GM21576 (cell line): ENCODE measurements around the gene PLCG1.
A peak's percentile ranks its signal among the peaks of the same experiment; 100 is the strongest.
"Not testable (repeated sequence)": the region's sequence is repeated elsewhere in the genome, so short reads cannot be mapped to it uniquely, and the experiment has no call there.

ENCODE experiments used
- ATAC-seq: cut with Tn5 transposase; IDR thresholded peaks from one replicate; pipeline ENCODE4 v1.9.1; 2021; ENCODE audit warnings: mild to moderate bottlenecking, moderate library complexity; ENCODE audit not compliant: unreplicated experiment

PLCG1 gene

GRCh38 chr20:41136680-41137613 is at the start of gene PLCG1:
TSS of gene PLCG1 (plus strand) at chr20:41137543. CDS start at chr20:41137642, 99 bp downstream.
- peak; percentile 47 for ATAC-seq

GRCh38 chr20:41087777-41088176 is 49.6 kb upstream of the PLCG1 start:
- no peak for ATAC-seq

DNA sequence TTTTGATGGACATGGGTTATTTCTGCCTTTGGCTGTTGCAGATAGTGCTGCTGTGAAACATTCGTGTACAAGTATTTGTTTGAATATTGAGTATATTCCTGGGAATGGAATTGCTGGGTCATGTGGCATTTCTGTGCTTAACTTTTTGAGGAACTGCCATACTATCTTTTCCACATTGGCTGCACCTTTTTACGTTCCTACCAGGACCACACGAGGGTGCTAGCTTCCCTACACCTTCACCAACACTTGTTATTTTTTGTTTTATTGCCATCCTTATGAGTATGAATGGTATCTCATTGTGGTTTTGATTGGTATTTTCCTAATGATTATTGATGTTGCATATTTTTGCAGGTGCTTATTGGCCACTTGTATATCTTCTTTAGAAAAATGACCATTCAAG is 47.8 kb upstream of the PLCG1 start:
- no peak for ATAC-seq

DNA sequence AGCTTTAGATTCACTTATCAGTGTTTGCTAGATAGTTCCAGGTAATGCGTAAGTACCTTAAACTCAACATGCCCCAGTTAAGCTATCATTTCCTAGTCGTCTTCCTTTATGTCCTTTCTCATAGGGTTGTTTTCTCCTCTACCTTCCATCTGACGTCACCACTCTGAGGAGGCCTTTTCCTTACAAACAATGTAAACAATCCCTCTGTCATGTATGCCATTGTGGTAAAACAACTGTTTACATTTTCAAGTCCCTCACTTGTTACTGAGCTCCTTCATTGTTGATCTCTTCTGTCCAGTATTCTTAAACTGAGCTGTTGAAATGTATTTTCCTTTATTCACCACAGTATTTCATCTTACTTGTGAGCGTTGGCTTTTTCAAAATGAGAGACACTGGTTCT is 45.4 kb upstream of the PLCG1 start:
- no peak for ATAC-seq

DNA sequence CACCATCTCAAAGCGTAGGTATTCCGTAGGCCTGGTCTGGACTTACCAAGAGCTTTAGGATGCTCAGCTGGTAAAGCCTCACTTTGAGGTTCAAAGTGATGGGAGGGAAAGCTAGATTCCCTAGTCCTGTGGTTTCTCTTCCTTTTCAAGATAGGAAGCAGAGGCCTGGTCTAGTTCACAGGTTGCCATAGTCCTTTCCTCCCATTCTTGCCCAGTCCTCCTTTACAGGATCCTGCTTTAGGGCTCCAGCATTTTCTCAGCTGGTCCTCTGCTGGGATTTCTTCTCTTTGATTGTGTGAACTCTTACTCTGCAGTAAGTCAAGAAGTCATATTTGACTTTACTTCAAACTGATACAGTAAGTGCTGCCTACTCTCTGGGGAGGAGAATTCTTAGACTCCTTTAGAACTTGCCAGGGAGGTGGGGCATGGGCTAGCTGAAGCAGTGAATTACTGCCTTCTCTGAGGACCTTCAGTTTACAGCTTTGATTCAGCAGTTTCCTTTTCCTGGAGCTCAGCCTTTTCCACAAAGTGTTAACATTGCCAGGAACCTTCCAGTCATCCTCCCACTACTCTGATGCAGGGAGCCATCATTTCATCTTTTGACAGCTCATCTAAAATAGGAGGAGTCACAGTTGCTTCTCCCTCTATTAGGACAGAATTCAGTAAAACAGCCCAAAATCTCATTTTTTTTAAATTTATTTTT is 42.8 kb upstream of the PLCG1 start:
- ATAC-seq, result no peak

GRCh38 chr20:41095110-41095969 is 42.0 kb upstream of the PLCG1 start:
- ATAC-seq, result no peak

DNA sequence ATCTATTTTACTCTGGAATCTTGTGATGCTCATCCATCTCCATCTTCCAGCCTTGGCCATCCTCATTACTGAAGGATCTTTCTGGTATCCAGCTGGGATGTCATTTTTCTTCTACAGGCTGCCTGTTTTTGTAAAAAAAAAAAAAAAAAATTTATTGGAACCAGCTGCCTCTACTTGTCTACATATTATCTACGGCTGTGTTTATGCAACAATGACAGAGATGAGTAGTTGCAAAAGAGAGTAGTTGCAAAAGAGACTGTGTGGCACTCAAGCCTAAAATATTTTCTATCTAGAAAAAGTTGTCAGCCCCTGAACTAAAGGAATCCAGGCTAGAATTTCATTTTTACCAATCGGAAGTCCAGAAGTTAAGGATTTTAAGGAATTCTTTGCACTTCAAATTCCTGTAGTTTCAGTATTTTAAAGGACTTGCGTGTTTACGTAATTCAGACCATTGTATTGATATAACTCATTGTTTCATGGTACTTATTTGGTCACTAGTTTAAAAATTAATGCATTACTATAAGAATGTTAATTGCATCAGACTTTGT is 38.6 kb upstream of the PLCG1 start:
- no peak for ATAC-seq

GRCh38 chr20:41100001-41100480 is 37.3 kb upstream of the PLCG1 start:
- no peak for ATAC-seq

DNA sequence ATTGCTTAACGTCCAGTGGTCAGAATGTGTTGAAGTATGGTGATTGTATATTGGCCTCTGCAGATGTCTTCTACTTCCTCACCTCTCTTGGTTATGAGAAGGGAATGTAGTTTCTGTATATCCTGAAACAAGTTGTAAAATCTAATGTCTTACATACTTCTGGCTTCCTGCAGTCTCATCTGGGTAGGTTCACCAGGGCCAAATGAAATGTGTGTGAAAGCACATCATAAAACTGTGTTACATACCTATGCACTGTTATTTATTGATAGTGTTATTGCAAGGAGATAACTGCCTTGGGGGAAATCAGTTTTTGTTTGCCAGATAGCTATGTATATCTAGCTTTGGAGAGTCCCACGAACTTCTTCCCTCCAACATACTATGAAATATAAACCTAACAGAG is 35.7 kb upstream of the PLCG1 start:
- no peak for ATAC-seq

DNA sequence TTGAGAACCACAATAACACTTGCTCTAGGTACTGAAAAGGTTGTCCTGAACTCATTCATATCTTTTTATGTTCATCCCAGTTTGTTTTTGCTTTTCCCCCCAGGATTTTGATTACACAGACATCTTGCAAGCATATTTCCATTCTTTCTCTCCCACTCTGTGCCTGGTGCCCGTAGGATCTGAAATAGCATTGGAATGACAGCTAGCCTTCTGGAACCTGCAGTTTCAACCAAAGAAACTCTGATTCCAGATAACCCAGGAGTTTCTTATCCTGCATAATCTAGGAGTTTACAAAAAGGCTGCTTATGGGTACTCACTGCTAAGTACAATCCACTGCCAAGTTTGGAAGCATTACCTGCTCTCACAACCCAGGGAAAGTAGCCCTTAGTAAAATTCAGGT is 28.8 kb upstream of the PLCG1 start:
- ATAC-seq, result no peak

GRCh38 chr20:41110012-41110411 is 27.3 kb upstream of the PLCG1 start:
- no peak for ATAC-seq

- ATAC-seq, result no peak
Observed at GRCh38 chr20:41110930-41111577, 26.3 kb upstream of the PLCG1 start.

DNA sequence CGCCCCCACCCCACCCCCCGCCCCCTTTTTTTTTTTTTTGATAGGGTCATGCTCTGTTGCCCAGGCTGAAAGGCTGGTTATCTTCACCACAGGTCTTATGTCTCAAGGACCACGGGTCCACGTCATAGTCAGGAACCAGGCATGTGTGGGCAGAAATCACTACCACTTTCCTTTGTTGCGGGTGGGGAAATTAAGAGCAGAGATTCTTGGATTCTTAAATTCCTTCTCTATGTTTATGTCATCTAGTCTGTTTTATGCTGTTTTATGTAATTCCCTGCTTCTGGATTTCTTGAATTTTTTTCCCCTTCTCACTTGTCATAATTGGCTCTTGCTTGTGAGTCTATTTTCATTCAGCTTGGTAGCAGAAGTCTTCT is 25.8 kb upstream of the PLCG1 start:
- ATAC-seq, result no peak

GRCh38 chr20:41116282-41116956 is 20.9 kb upstream of the PLCG1 start:
- ATAC-seq, result no peak

- not testable (repeated sequence) for ATAC-seq
Observed at GRCh38 chr20:41118159-41118558, 19.2 kb upstream of the PLCG1 start.

DNA sequence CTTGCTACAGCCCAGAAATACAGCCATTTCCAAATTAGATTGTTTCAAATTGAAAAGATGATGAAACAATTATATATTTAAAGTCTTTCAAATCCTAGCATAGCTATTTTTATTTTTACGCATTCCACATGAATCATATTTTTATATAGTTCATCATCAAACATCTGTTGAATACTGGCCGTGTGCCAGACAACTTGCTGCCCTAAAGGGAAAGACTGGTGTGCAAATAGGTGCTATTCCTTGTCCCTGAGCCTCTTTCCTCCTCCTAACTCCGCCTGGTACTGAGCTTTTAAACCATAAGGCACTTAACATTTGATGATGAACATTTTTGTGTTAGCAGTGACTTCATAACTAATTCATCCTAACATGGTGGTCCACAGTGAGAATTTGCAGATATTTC is 18.7 kb upstream of the PLCG1 start:
- ATAC-seq, result no peak

GRCh38 chr20:41119614-41120561 is 17.5 kb upstream of the PLCG1 start:
- no peak for ATAC-seq

GRCh38 chr20:41121399-41121798 is 15.9 kb upstream of the PLCG1 start:
- ATAC-seq, result no peak

DNA sequence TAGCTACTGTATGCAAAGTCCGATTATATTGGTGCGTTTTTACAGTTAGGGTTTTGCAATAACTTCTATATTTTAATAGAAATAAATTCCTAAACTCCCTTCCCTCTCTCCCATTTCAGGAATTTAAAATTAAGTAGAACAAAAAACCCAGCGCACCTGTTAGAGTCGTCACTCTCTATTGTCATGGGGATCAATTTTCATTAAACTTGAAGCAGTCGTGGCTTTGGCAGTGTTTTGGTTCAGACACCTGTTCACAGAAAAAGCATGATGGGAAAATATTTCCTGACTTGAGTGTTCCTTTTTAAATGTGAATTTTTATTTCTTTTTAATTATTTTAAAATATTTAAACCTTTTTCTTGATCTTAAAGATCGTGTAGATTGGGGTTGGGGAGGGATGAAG is 13.7 kb upstream of the PLCG1 start:
- no peak for ATAC-seq
